Amniotic epithelial cell (primary cell): ENCODE results near the gene PXDN.

Experiments
- DNase-seq: peaks from one replicate; pipeline ENCODE4 v3.0.0-alpha.2; 2010; ENCODE audit warnings: low read depth

Gene PXDN

DNA sequence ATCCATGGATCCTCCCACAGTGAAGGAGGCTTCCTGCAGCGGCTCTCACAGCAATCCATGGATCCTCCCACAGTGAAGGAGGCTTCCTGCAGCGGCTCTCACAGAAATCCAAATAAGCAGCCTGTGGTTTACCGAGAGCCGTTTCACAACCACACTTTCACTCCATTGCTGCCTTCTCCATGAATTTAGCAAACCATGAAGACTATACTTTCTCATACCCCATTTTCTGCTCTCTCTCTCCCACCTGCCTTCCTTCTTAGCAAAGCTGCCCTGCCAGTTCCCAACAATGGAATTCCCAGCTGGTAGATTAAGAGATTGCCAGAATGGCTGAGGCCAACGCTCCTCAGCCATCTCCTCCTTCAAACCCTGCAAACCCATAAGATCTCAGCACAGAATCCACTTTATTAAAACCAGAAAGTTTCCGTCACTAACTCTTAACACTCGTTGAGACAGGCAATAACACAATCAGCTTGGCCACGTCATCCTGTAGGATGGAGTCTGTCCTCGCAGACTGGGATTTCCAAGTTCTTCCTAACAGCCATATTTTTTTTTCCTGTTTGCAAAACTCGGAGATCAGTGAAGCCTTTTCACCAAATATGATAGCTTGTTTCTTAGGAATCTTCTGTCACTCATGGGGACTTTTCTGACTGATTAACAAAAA, 162.2 kb downstream of the PXDN start:
- peak; percentile 65 for DNase-seq
